ENCODE measurements around the gene KIF26A.

Gene KIF26A

GRCh38 chr14:104141621-104142091 lies 3.3 kb downstream of the KIF26A start:
- DNase-seq (ENCODE audit: extremely low spot score, insufficient read length, low read depth) (no peak), FAIRE-seq (no peak)

DNA sequence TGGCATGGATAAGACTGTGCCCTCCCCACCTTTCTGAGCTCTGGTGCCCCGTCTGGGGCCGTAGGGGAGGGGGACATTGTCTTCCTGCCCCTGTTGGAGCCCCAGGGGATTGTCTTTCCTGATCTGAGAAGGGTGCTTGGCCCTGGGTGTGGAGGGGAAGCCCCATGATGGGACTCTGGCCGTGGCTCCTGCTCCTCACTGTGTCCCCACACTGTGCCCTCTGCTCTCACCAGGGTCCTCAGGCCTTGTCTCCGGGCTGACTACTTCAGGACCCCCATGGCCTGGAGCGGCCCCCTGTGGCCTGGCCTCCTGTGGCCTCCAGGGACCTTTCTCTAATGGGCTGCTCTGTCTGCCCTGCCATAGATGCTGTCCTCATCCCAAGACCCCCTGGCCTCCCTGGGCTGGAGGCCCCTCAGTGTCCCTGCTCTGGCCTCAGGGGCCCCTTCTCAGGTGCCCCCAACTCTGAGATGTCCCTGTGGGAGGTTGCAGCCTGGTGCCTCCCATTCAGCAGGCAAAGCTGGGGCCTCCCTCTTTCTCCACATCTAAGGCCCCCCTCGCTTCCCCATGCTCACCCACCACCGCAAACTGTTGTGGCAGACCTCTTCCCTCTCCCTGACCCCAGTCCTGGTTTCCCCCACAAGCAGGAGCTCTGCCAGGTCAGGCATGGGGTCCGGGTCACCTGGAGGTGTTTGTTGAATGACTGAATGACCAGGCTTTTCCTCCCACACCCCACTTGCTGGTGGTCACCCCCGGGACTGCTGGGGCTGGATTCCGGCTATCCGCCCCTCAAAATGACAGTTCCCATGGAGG lies 4.0 kb downstream of the KIF26A start:
- FAIRE-seq (no peak), DNase-seq (ENCODE audit: extremely low spot score, insufficient read length, low read depth) (no peak)

- FAIRE-seq: no peak
- no peak for DNase-seq (ENCODE audit: extremely low spot score, insufficient read length, low read depth)
Observed at GRCh38 chr14:104142946-104143470, 4.6 kb downstream of the KIF26A start.

DNA sequence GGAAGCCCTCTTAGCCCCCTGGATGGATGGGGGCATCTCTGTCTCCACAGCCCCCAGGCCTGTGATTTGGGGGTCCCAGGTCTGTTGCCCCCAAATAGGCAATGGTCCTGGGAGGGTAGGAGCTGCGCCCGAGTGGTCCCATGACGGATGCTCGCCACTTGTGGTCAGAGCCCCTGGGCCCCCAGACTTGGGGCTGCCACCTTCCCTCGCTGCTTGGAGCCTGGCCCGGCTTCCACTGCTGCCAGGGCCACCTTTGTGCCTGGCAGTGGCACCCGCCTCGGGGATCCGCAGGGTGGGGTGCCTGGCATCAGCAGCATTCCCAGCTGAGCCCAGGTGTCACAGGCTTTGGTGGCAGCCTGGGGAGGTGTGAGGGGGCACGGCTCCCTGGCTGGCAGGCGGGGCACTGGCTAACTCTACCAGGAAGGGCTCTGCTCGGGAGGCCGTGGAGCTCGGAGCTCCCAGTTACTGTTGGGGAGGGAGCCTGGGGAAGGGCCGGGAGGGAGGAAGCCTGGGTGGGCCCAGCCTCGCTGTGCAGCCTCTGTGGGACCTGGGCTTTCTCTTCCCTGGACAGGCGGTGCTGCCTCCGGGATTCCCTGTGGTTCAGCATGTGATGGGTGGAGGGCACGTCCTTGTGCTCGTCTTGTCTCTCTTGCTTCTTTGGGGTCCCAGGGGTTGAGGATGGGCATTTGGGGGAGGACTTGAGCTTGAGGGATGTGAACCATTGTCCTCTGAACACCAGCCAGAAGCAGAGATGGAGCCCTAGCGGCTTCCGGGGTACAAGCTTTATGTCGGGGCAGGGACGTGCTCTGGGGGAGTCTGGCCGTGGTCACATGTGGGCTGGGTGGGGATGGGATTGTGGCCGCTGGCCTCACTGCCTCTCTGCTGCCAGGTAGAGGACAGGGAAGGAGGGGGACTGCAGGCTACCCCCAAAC lies 5.4 kb downstream of the KIF26A start:
- FAIRE-seq (no peak), DNase-seq (ENCODE audit: extremely low spot score, insufficient read length, low read depth) (no peak)

- FAIRE-seq (no peak), DNase-seq (ENCODE audit: extremely low spot score, insufficient read length, low read depth) (no peak)
Observed at GRCh38 chr14:104144453-104144790, 6.0 kb downstream of the KIF26A start.

GRCh38 chr14:104144911-104145825 lies 6.8 kb downstream of the KIF26A start:
- DNase-seq (ENCODE audit: extremely low spot score, insufficient read length, low read depth): no peak
- no peak for FAIRE-seq

DNA sequence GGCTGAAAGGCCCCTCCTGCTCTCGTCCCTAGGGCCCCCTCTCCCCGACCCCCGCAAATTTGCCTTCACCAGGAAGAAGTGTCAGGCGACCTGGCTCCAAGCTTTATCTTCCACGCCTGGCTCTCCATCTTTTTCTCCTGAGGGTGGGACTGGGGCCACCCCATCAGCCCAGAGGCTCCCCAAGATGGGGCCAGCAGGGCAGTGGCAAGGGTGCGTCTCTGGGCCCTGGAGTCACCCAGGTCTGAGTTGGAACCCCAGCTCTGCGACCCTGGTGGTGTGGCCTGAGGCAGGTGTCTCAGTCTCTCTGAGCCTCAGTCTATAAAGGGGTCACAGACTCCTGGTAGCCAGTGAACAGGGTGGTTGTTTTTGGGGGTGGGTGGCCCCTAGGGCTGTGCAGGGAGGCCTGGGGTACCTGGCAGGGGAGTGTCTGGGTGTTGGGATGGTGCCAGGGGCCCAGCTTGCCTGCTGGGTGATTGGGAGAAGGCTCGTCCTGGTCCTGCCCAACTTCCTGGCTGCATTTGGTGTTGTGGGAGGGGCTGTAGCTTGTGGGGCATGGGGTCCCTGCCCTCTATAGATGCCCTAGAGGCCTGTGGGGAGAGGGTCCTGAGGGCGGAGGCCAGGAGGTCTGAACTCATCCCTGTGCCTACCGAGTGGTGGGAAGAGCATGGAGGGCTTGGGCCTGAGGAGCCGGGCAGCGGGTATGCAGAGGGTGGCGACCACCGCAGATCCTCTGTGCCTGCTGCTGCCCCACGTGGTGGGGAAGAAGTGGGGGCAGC lies 7.6 kb downstream of the KIF26A start:
- FAIRE-seq (no peak), DNase-seq (ENCODE audit: extremely low spot score, insufficient read length, low read depth) (no peak)

GRCh38 chr14:104146651-104147345 lies 8.4 kb downstream of the KIF26A start:
- DNase-seq (ENCODE audit: extremely low spot score, insufficient read length, low read depth) (no peak), FAIRE-seq (no peak)

- no peak for FAIRE-seq
- DNase-seq (ENCODE audit: extremely low spot score, insufficient read length, low read depth): no peak
Observed at GRCh38 chr14:104147346-104148125, 9.1 kb downstream of the KIF26A start.

GRCh38 chr14:104148433-104149277 lies 10.3 kb downstream of the KIF26A start:
- FAIRE-seq (no peak), DNase-seq (ENCODE audit: extremely low spot score, insufficient read length, low read depth) (no peak)

DNA sequence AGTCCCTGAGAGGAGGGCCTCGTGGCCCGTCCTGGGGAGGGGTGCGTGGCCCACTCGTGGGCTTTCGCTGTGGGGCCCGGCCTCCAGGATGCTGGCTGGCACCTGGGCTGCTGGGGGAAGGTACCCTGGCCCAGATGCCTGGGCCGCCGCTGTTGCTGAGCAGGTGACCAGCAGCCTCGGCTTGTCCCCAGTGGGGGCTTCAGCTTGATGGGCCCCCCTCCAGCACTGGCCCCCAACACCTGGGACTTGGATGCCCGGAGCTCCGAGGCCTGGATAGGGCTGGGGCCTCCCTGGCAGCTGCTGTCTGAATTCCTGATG lies 10.8 kb downstream of the KIF26A start:
- DNase-seq (ENCODE audit: extremely low spot score, insufficient read length, low read depth) (no peak), FAIRE-seq (no peak)

- FAIRE-seq: no peak
- DNase-seq (ENCODE audit: extremely low spot score, insufficient read length, low read depth): no peak
Observed at GRCh38 chr14:104149617-104150135, 11.3 kb downstream of the KIF26A start.

- FAIRE-seq: no peak
Observed at GRCh38 chr14:104150136-104151025, 12.0 kb downstream of the KIF26A start.

DNA sequence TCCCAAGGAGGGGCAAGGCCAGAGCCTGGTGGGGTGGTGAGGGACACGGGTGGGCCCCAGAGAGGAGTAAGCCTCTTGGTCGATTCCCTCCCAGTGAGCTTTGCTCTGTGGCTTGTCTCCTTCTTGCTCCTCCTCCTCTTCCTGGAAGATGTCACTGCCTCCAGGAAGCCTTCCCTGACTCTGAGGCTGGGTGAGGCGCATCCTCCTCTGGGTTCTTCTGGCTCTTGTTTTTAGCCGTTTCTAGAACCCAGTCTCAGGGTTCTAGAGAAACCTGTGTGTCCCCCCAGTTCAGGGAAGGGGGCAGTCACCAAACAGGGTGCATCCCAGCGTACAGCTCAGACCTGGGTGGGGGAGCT lies 12.6 kb downstream of the KIF26A start:
- DNase-seq (ENCODE audit: extremely low spot score, insufficient read length, low read depth): no peak
- no peak for FAIRE-seq

More at GRCh38 chr14:104150136-104151025, 12.0 kb downstream of the KIF26A start:
- DNase-seq (ENCODE audit: extremely low spot score, insufficient read length, low read depth): no peak

DNA sequence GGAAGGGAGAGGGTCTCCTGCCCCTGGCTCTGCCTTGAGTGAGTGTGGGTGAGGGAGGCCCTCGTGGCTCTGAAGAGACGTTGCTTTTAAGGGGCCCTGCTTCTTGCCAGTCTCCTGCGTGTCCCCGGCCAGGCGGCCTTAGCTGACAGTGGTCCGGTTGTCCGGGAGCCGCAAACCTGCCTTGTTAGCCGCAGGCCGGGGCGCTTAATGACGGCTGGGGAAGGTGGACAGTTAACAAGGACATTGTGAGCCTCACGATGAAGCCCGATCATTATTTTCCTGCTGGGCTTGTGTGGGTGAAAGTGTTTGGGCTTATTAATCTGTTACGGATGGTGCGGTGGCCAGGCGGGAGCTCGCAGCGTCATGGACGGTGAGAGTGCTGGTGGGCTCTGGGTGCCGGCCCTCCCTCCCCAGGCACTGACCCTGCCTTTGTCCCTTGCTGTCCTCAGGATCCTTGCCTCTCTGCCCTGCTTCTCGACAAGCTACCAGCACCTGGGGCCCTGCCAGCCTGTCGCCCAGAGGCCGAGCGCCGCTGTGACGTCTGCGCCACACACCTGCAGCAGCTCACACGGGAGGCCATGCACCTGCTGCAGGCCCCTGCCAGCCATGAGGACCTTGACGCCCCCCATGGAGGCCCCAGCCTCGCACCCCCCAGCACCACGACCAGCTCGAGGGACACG lies 13.3 kb downstream of the KIF26A start:
- DNase-seq (ENCODE audit: extremely low spot score, insufficient read length, low read depth) (no peak), FAIRE-seq (no peak)
